GM18508 (cell line): ENCODE measurements around the gene NPTN.

ENCODE experiments used
- ATAC-seq: cut with Tn5 transposase; IDR thresholded peaks from one replicate; pipeline ENCODE4 v1.9.1; 2021; ENCODE audit warnings: moderate number of reproducible peaks; ENCODE audit not compliant: insufficient read depth, unreplicated experiment

NPTN gene

GRCh38 chr15:73633991-73634495 lies 854 bp upstream of the NPTN start:
- no peak for ATAC-seq

- no peak for ATAC-seq
These were observed 525 bp downstream of the NPTN start for GRCh38 chr15:73632670-73633058.

DNA sequence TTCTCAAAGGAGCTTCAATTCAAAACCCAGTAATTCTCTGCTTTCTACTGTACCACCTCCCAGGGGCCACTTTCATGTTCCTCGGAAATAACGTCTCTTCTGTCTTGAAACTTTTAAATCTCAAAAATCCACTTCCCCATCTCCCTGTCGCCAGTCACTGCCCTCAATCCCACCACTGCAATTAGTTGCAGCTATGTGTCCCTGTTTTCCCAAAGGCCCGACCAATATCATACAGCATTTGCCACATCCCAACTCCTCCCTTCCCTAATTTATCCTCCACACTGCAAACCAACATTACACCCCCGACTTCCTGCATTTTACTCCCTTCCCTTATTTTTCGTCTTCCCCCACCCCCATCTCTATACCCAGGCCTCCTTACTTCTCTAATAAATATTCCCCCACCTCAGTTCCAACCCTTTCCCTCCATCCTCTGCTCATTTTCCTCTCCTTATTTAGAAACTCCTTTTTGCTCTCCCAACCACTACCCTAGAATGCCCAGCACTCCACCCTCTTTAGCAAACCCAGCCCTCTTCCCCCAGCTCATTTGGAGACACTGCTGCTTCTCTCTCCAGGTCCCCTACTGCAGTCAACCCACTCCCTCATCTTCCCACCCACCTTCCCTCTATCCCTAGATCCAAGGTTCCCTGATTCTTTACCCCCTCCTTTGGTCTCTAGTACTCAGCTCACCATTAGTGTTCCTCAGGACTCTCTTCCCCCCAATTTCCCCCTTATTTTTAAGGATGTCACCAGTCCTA lies 1.1 kb downstream of the NPTN start:
- no peak for ATAC-seq

DNA sequence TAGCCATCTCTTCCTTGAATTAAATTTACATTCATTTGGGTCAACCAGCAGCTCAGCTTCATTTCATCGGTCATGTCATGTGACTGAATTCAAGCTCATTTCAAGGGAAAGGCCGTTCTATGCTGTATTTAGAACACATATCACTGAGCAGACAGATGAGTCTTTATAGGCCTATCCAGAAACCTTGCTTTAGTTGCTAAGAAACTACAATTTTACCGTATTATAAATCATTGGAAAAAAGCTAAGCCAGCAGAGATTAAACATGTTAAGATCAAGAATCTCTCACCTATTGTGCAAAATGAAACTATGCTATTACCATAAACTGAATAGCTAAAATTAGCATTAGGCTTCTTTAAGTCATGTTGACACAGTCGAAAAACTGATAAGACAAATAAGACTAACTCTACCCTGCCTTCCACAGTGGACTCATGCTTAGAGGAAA lies 2.2 kb downstream of the NPTN start:
- ATAC-seq: no peak

GRCh38 chr15:73629798-73630429 lies 3.3 kb downstream of the NPTN start:
- no peak for ATAC-seq

DNA sequence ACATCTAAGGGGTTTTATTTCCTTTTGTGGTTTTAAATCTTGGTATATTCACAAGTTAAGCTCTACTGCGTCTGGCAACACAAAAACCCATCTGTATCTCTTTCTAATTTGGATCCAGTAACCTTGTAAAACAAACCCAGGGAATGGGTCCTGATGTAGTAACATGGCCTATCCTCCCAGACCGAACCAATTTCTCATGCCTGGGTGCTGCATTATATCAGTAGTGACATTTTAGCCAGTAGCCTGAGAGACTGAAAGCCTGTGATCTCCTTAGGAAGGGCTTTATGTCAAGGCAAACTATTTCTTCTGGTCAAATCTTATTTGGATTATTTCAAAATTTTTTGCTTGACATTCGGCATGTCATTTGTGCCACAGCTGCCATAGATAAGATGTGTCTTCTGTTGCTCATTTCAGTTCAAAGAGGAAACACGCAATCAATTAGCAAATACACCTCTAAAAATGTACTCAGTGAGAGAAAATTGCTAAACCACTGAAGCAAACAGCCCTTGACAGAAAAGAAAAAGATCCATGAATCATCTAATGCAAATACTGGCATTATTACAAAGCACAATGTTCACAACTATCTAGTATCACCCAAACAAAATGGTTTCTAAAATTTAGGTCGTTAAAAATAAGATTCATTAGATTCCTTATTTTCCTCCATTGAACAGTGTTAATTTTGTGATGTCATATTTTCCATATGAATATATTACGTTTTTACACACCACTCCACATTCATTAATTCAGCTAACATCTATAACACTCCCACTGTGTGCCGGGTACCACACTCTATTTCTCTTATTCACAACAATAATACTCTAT lies 4.0 kb downstream of the NPTN start:
- no peak for ATAC-seq

- ATAC-seq: no peak
These were observed 5.1 kb downstream of the NPTN start for GRCh38 chr15:73628102-73628501.

DNA sequence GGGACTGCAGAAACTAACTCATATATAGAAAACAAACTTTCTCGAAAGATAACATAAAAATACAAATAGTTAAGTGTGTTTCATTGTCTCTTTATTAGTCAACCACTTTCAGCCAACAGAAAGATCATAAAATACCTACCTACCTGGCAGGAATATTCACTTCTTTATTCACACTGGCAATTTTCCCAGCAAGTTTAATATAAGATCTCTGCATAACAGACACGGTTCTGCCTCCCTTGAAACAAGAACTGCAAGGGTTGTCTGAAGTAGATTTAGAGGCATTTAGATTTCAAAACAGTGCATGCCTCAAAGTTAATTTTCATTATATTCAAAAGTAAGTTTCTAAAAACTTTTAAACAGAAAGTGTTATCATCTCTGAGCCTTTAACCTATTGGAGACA lies 7.1 kb downstream of the NPTN start:
- ATAC-seq: no peak

GRCh38 chr15:73624530-73624929 lies 8.7 kb downstream of the NPTN start:
- ATAC-seq: no peak

- ATAC-seq: no peak
These were observed 11.8 kb downstream of the NPTN start for GRCh38 chr15:73621286-73621826.

- ATAC-seq: no peak
These were observed 13.1 kb downstream of the NPTN start for GRCh38 chr15:73620078-73620477.

GRCh38 chr15:73617913-73618312 lies 15.3 kb downstream of the NPTN start:
- no peak for ATAC-seq

- ATAC-seq: no peak
These were observed 15.8 kb downstream of the NPTN start for GRCh38 chr15:73617301-73617831.

- no peak for ATAC-seq
These were observed 24.2 kb downstream of the NPTN start for GRCh38 chr15:73608941-73609340.

DNA sequence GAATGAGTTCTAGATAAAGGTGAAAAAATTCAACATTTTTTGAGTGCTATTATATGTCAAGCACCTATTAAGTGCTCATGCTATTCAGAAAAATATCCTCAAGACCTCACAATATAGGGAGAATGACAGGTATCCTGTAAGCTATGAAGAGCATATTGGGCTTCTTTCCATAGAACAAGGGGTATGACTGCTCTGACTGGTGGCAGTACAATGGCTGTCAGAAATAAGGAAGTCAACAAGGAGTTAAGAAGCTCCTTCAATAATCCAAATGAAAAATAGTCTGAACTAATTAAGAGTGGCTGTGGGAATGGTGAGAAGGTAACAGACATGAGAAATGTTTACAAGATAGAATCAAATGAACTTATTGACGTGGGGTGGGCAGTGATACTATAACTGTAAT lies 24.7 kb downstream of the NPTN start:
- no peak for ATAC-seq

- ATAC-seq: no peak
These were observed 25.3 kb downstream of the NPTN start for GRCh38 chr15:73607843-73608242.

DNA sequence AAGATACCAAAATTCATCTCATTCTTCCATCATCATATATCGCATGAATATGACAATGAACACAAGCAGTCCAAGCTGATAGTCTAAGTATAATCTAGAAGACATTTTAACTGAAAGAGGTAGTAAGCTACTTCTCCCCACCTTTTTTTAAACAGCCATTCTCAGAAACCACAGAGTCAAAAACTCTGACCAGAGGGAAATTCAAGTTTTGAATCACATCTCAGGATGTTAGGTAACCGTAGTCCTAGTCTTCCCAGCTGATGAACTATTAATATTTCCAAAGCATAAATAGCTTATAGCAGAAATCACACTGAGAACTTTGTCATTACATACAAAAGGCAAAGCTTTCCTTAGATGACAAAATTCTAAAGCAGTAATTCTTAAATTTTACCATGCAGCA lies 25.8 kb downstream of the NPTN start:
- no peak for ATAC-seq

- no peak for ATAC-seq
These were observed 27.3 kb downstream of the NPTN start for GRCh38 chr15:73605759-73606436.

DNA sequence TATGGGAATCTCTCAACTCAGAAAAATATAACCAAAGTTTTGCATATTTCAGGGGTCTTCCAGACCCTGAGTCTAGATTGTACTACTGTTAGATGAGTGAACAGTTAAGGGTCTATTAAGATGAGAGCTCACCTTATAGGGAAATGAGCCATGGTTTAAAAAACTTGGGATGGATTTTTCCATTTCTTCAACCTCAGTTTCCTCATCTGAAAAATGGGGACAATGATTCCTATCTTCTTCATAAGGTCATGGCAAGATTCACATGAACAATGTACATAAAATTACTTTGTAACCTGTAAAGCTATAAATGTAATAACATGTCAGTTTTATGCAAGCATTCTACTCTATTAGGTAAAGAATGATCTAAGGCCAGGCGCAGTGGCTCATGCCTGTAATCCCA lies 28.7 kb downstream of the NPTN start:
- ATAC-seq: no peak

DNA sequence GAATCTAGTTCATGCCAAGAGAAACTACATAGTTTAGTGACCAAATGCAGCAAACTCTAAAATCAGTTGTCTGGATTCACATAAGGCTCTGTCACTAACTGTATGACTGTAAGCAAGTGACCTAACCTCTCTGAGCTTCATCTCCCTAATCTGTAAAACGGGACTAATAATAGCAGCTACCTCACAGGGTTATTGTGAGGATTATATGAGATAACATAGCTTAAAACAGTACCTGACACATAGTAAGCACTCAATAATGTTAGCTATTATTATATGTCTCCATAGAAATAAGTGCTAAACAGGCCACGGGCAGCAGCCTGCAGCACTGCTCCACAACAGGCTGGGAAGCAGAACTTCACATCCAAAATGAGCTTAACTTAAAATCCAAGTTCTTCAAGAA lies 30.2 kb downstream of the NPTN start:
- ATAC-seq: no peak
